A673 (cell line): Measurements from ENCODE around the gene MASP1. TPM values are rescaled to one million over a fixed set of nuclear protein-coding genes. Genes with fewer than 3 reads are reported as not detected.

Source experiments
- BruUV-seq: library from RNA; stranded (reverse); fragments of 400-500 nt; replicated peaks from 2 replicates; lab custom pipeline; 2021; lab: Mats Ljungman, UMichigan
- CTCF ChIA-PET: fragments of 300-600 bp; sonication (Branson Sonifier 250); formaldehyde crosslinking; loops from one replicate; lab custom pipeline; 2022; ENCODE audit warnings: antibody characterized with exemption; lab: Charles Lee
- POLR2A ChIA-PET: fragments of 300-600 bp; sonication (Branson Sonifier 250); formaldehyde crosslinking; loops from one replicate; lab custom pipeline; 2022; ENCODE audit warnings: antibody characterized with exemption; ENCODE audit not compliant: low non-redundant PET; lab: Charles Lee
- DNase-seq: peaks from one replicate; pipeline ENCODE4 v3.0.0-alpha.2; 2015; ENCODE audit warnings: low spot score
- H3K27ac ChIP-seq: fragments of 200-600 bp; sonication (generic); 2 replicates; pipeline ENCODE4 v1.5.1; 2016; ENCODE audit warnings: mixed run types, low read depth, mild to moderate bottlenecking, mixed read lengths, antibody characterized with exemption, low read length; ENCODE audit not compliant: poor library complexity, severe bottlenecking
- H3K27me3 ChIP-seq: fragments of 200-600 bp; sonication (generic); replicated peaks from 2 replicates; pipeline ENCODE4 v1.6.1; 2017; ENCODE audit warnings: mixed run types, low read depth, mild to moderate bottlenecking, mixed read lengths, antibody characterized with exemption, low read length; ENCODE audit not compliant: insufficient read depth, poor library complexity
- H3K36me3 ChIP-seq: fragments of 200-600 bp; sonication (generic); 2 replicates; pipeline ENCODE4 v1.6.1; 2016; ENCODE audit warnings: mixed run types, mild to moderate bottlenecking, mixed read lengths, antibody characterized with exemption, low read length; ENCODE audit not compliant: insufficient read depth, poor library complexity, severe bottlenecking
- H3K4me1 ChIP-seq: fragments of 200-600 bp; sonication (generic); 2 replicates; pipeline ENCODE4 v1.6.1; 2017; ENCODE audit warnings: mixed run types, mild to moderate bottlenecking, mixed read lengths, antibody characterized with exemption, low read length; ENCODE audit not compliant: insufficient read depth, poor library complexity, severe bottlenecking
- H3K4me3 ChIP-seq: fragments of 200-600 bp; sonication (generic); 2 replicates; pipeline ENCODE4 v1.5.1; 2016; ENCODE audit warnings: low read depth, mixed run types, mild to moderate bottlenecking, mixed read lengths, low read length; ENCODE audit not compliant: poor library complexity, severe bottlenecking
- H3K9me3 ChIP-seq: fragments of 200-600 bp; sonication (generic); 2 replicates; pipeline ENCODE4 v1.6.1; 2016; ENCODE audit warnings: mixed run types, low read depth, mild to moderate bottlenecking, mixed read lengths, antibody characterized with exemption, low read length; ENCODE audit not compliant: poor library complexity, severe bottlenecking
- CTCF ChIP-seq: fragments of 300-800, 200-600 bp; sonication (generic); conservative IDR thresholded peaks from 2 replicates; pipeline ENCODE4 v1.5.1; 2017; ENCODE audit warnings: low read depth, mild to moderate bottlenecking, antibody characterized with exemption, low read length, moderate library complexity, mixed read lengths
- EZH2 ChIP-seq: fragments of 200-600 bp; sonication (generic); IDR thresholded peaks from 2 replicates; pipeline ENCODE4 v1.6.1; 2017; ENCODE audit warnings: borderline replicate concordance, low read depth, mild to moderate bottlenecking, mixed read lengths, antibody characterized with exemption, low read length; ENCODE audit not compliant: poor library complexity, severe bottlenecking
- intact Hi-C: fragments of 100-400 bp; cut with micrococcal nuclease; formaldehyde crosslinking; loops from one replicate; pipeline ENCODE4 v1.10.0; 2022; ENCODE audit not compliant: unreplicated experiment
- total RNA-seq: library from RNA; stranded (reverse); gene quantifications from 2 replicates; pipeline ENCODE4 v1.2.3, GENCODE V29; 2021

Gene MASP1
- total RNA-seq, 1 experiment from 2014 or later, result not detected

GRCh38 chr3:187228740-187229139, 62.8 kb downstream of the MASP1 start:
- Histone ChIP-seq H3K27me3 (peaks cover 7% of the 10 kb centered on the region), H3K4me3 (no peak overlapping the region), H3K4me1 (no peaks in the 10 kb centered on the region), H3K27ac (no peak overlapping the region), H3K36me3 (no peaks in the 10 kb centered on the region), H3K9me3 (no peaks in the 10 kb centered on the region)
- ChIA-PET POLR2A (no interaction called here), CTCF (no interaction called here)
- no peak for TF ChIP-seq EZH2
- TF ChIP-seq CTCF, result no peak
- no TSS peak for BruUV-seq
- intact Hi-C loops, result no loop called here
- no peak for DNase-seq

GRCh38 chr3:187227658-187228258, 63.8 kb downstream of the MASP1 start:
- intact Hi-C loops, result no loop called here
- Histone ChIP-seq H3K9me3 (no peaks in the 10 kb centered on the region), H3K27me3 (peaks cover 7% of the 10 kb centered on the region), H3K36me3 (no peaks in the 10 kb centered on the region), H3K4me3 (no peak overlapping the region), H3K4me1 (no peaks in the 10 kb centered on the region), H3K27ac (no peak overlapping the region)
- no TSS peak for BruUV-seq
- ChIA-PET POLR2A (no interaction called here), CTCF (no interaction called here)
- DNase-seq, result no peak
- no peak for TF ChIP-seq CTCF
- TF ChIP-seq EZH2, result no peak

GRCh38 chr3:187223799-187224198, 67.7 kb downstream of the MASP1 start:
- no peak for DNase-seq
- Histone ChIP-seq H3K36me3 (no peaks in the 10 kb centered on the region), H3K4me1 (no peaks in the 10 kb centered on the region), H3K9me3 (no peaks in the 10 kb centered on the region), H3K4me3 (no peak overlapping the region), H3K27ac (no peak overlapping the region), H3K27me3 (no peaks in the 10 kb centered on the region)
- ChIA-PET POLR2A (no interaction called here), CTCF (interaction anchor here (2.2 kb wide), 1 partner anchor 455 kb away, joined by 10 read pairs; no protein-coding TSS in a partner anchor)
- TF ChIP-seq CTCF (no peak), EZH2 (no peak)
- intact Hi-C loops, result loop anchor here (5.0 kb wide), 1 partner anchor 74 kb away; no protein-coding TSS in a partner anchor
- BruUV-seq, result no TSS peak
